Activated T-helper 1 cell treated with anti-CD3 and anti-CD28 coated beads, Interleukin-2, amount 50 U/mL, for 16 hours (primary cell): ENCODE data around the gene RXRA.

ENCODE experiments used
- DNase-seq, 2 donors: peaks; one replicate each; pipeline ENCODE4 v3.0.0-alpha.2; 2020; ENCODE audit warnings: low read depth in 1 of 2, low spot score in 1 of 2

Gene RXRA

DNA sequence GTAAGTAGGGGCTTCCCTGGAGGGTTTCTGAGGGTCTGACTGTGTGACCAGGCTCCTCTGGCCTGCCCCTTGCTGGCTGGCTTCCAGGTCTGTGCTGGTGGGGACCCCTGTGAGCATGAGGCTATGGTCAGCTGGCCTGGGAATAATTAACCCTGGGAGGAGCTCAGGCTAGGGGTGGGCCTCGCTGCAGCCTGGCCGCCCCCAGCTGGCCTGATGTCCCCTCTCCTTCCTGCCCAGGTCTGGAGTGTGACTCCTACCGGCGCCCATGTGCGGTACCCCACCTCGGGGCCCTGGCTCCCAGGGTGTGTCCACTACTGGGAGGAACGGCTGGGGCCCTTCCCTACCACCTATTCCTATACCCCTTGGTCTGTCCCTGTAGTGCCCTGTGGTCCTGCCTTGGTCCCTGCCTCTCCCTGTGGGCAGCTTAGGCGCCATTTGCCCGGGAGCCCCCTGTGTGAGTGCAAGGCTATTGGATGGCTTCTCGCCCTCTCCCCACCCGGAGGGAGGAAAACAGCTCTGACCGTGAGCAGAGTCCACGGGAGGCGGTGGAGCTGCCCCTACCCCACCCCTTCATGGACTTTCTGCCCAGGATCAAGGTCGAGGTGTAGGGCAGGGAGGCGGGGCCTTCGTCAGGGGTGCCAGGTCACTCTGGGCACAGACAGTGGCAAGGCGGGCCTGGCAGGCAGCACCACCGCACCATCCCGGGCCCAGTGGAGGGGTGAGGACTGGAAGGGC is 9.4 kb downstream of the RXRA start:
- no peak for DNase-seq

DNA sequence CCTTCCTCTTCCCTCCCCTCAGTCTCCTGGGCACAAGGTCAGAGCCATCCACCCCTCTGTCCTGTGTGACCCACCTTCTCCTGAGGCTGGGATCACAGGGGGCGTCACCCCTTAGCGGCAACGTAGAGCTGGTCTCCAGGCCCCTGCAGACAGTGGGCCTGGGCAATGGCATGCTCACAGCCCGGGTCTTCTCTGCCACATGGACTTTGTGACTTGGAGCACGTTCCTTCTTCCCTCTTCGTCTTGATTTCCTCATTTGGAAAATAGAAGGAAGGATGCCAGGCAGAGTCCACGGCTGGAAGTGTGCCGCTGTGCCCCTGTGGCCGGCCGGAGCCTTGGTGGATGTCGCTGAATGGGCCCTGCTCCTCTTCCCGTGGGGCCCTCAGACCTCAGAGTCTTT is 10.0 kb downstream of the RXRA start:
- no peak for DNase-seq

DNA sequence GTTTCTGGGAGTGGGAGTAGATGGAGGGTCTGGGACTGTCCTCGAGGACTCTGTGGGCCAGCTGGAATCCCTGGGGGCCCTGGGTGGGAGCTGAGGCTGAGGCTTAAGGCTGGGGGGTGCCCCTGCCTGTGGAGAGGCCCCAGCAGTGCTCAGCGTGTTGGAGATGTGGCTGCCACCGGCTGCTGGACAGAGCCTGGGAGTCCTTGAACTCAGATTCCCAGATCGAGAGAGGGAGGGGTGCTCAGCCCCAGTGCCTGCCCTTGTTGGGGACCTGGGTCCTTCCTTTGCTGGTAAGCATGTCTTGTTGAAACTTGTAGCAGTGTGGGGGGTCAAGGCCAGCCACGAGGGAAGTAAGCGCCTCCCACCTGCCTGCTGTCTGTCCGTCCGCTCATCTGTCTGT is 10.7 kb downstream of the RXRA start:
- DNase-seq, result no peak

DNA sequence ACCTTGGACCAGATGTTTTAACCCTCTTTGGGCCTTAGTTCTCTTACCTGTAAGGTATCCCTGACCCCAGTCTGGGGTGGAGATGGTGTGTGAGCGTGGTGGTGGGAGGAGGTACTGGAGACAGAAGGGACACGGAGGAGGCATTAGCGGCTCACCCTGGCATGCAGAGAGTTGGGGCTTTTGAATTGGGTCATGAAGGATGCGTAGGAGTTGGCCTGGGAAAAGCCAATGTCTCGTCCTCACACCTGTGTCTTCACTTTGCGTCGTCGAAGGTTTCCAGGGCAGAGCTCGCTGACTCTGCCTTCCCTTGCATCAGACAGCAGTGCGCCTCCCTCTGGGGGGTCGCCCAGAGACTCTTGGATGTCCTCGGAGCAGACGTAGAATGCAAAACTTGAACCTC is 11.2 kb downstream of the RXRA start:
- DNase-seq, result no peak

DNA sequence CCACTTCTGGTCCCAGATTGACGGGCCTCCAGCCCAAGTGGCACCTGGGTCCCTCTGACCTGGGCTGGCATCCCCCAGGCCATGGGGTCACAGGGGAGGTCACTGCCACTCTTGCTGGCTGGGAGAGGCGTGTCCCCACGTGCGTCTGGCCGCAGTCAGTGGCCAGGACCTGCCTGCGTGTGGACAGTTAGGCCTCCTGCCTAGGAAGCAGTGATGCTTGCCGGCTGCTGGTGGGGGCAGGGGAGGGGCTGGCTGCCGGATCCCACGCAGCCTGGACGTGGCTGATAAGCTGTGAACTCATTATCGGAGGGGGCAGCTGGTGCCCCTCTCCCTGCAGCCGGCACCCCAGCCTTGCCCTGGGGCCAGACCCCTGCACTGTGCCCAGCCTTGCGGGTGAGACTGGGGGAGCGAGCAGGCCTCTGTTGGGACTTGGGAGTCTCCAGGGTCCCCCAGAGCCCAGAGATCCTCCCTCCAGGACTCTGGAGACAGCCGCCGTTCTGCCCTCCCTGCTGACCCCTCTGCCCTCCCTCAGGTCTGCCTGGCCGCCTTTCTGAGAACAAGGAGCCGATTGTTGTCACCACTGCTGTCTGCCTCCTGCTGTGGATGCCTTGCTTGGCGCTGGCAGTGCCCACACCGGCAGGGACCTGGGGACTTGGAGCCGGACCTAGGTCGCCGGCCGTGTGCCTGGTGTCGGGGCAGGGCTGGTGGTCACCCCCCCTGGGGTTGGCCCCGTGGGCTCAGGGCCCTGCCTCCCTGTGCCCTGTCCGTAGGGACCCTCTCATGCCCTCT is 12.3 kb downstream of the RXRA start:
- DNase-seq, result no peak

DNA sequence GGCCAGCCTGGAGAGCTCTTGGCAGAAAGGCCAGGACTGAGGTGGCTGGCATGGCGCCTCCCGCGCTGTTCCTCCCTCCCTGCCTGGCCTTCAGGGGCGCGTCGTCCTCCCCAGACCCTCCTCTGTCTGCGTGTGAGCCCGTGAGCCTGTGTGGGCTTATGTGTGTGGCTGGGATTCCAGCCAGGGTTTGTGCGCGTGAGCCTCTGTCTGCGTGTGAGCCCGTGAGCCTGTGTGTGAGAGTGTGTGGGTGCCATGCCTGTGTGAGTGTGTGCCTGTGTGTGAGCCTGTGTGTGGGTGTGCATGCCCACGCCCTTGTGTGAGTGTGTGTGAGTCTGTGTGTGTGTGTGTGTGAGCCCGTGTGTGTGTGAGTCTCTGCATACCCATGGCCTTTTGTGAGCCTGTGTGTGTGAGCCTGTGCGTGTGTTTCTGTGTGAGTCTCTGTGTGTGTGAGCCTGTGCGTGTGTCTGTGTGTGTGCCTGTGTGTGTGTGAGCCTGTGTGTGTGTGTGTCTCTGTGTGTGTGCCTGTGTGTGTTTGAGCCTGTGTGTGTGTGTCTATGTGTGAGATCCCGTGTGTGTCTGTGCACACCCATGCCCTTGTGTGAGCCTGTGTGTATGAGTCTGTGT is 13.0 kb downstream of the RXRA start:
- DNase-seq, result no peak

DNA sequence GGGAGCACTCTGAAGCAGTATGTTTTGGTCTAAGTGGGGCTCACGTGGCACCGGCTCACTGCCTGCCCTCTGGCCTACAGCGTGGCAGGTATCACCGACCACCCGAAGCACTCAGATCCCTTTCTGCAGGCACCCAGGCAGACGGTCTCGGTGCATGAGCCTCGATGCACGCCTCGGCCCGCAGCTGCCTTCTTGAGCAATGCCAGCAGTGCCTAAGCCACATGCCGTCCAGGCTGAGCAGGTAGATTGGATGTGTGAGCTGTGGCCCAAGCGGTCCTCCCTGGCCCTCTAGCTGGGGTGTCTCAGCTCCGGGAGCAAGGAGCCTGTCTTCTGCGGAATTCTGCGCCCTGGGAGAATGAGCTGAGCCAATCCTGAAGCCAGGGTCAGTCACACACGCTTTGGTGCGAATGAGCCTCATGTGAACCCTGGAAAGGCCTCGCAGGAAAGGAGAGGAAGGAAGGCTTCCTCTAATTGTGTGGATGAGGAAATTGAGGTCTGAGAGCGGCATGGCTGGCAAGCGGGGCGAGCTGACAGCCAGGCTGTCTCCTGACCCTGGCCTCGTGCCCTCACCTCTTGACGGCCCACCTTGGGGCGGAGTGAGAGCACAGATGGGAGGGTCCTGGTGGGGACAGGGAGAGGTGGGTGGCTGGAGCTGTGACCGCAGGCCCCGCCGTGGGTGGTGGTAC is 14.4 kb downstream of the RXRA start:
- DNase-seq, result no peak

DNA sequence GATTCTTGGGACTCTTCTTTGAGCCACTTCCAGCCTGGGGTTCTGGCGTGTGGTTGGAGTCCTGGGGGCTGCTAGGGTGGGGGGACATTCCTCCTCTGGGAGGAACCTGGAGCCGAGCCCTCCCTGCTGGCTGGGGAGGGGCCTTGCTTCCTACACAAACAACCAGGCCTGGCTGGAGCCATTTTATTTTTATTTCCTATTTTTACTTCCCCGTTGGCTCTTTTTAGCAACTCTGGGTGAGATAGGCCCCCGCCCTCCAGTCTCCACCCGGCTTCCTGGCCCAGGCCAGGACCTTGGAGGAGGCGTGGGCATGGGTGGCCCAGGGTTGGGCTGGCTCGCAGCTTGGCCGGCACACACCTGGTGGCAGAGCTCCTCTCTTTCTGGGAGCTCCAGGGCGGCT is 15.1 kb downstream of the RXRA start:
- no peak for DNase-seq

DNA sequence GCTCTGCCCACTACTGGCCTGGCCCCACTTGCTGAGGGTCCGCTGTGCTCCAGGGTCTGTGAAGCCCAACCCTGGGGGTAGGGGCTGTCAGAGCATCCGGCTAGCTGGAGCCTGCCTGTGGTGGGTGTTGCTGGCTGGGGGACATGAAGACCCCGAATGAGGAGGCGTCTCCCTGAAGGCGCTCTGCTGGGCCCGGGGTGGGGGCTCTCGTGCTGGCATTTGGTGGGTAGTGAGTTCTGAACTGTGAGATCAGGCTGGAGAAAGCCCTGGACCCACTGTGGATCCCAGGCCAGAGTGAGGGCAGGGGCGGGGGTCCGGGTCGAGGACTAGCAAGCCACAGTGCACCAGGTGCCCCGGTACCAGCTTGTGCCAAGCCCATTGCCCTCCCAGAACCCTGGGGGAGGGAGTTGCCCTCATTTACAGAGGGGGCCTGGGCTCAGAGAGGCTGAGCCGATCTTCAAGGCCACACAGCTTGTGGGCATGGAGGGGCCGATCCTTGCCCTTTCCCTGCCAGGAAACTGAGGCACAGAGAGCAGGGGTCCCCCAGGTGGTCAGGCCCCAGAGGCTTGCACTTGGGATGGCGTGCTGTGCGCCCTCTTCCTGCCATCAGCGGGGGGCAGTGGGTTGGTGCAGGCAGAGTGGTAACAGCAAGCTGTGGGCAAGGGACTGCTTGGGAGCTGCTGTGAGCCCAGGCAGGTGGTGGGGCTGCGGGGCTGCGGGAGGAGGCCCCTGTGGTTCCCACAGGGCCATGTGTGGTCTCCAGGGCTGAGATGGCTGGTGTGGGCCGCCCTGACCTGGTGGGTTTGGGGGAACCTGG is 15.9 kb downstream of the RXRA start:
- no peak for DNase-seq

DNA sequence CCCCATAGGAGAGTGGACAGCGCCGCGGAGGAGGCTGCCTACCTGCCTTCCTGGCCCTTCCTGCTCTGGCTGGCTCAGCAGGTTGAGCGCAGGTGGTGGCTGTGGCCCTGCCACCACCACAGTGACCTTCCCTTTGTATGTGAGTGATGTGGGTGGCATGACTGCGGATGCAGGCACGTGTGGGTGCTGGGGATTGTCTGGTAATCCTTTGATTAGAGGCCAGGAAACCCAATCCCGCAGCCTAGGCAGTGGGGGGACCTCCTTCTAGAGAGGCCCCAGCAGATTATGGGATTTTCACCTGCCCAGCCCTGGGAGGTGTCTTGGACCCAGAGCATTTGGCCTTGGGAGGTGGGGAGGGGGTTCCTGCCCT is 16.5 kb downstream of the RXRA start:
- DNase-seq, result no peak

DNA sequence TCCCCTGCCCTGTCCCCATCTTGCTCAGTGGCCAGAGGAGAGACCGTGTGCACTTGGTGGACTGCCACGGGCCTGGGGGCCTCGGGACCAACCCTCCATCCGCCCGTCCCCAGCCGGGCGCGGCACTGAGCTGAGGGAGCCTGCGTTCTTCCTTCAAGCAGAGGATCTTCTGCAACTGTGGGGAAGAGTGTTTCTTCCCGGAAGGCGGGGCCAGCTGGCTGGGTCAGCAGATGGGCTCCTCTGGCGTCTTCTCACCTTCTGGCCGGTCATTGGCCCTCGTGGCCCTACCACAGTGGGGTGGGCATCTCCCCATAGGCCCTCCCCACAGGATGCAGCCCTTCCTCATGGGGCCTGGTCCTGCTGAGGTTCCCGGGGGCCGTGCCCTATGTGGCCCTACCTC is 17.4 kb downstream of the RXRA start:
- no peak for DNase-seq

DNA sequence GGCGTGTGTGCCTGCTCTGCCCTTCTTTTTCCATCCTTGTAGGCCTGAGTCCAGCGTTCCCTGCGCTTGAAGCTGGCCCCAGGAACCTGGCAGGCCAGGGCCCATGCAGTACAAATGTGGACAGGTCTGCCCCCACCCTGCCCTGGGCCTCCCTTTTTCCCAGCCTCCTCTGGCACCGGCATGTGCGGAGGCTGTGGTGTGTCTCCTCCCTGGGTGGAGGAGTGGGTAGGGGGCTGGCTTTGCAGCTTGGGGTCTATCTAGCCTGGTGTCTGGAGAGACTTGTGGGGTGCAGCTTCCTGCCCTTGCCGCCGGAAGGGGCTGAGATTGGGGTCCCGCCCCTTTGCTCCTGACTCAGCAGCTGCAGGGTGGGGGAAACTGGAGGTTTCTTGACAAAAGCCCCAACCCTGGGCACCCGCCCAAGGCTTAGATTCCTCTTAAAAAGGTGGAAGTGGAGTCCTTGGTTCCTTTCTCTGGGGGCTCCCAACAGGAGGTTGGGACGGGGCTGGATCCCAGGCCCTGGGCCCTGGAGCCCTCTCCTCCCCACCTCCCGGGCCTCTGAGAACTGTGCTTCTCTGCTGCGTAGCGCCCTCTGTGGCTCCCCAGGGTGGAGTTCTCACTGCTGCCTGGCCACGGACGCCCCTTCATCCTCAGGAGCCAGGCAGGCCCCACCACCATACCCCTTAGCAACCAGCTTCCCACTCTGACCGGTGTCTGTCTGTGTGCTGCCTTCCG is 18.0 kb downstream of the RXRA start:
- DNase-seq, result no peak

DNA sequence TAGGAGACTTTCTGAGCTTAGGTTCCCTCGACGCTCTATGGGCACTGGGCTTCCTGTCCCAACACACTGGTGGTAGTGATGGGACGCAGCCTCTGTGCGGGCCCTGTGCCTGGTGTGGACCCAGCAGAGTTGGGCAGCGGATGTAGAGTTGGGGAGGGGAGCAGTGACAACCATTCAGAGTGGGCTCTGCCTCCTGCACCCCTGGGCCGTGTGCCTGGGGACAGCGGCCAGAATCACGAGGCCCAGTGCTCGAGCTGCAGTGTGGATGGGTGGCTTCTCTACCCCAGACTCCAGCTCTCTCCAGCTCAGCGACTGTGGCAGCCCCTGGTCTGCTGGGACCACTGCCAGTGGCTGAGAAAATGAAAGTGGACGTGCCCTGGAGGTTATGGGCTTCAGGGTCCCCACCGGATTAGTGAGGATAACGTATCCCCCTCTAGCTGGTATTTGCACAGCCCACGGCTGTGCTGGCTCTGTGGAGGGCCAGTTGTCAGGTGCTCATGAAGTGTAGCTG is 18.6 kb downstream of the RXRA start:
- no peak for DNase-seq

DNA sequence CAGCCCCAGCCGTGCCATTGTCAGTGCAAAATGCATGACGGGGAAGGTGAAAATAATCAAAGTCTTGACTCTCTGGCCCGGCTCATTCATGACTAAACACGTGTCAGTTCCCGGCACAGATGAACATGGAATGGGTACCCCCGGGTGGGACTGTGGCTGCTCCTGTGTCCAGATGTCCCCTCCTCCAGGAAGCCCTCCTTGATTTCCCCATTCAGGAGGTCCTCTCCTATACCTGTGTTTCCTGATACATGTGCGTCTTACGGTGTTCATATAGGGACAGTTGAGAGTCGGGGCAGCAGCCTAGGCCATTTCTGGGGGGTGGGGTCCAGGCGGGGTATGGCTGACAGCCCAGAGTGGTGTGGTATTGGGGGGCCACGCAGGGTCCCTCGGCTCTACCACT is 19.5 kb downstream of the RXRA start:
- DNase-seq, result no peak

DNA sequence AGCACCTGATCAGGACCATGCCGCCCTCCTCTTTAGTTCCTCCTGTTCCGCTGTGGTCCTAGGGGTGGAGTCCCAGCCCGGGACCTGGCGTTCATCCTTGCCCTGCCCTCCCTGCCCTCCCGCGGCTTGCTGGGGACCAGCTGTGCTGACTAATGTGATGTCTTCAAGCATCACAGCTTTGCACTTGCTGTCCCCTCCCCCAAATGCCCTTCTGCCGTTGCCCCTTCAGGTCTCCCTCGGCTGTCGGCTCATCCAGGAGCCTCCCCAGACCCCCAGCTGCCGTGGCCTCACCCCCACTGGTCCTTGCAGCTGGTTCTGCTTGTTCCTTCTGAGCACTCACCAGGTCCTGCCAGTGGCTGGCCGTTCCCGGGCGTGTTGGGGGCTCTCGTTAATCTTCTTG is 19.9 kb downstream of the RXRA start:
- no peak for DNase-seq

DNA sequence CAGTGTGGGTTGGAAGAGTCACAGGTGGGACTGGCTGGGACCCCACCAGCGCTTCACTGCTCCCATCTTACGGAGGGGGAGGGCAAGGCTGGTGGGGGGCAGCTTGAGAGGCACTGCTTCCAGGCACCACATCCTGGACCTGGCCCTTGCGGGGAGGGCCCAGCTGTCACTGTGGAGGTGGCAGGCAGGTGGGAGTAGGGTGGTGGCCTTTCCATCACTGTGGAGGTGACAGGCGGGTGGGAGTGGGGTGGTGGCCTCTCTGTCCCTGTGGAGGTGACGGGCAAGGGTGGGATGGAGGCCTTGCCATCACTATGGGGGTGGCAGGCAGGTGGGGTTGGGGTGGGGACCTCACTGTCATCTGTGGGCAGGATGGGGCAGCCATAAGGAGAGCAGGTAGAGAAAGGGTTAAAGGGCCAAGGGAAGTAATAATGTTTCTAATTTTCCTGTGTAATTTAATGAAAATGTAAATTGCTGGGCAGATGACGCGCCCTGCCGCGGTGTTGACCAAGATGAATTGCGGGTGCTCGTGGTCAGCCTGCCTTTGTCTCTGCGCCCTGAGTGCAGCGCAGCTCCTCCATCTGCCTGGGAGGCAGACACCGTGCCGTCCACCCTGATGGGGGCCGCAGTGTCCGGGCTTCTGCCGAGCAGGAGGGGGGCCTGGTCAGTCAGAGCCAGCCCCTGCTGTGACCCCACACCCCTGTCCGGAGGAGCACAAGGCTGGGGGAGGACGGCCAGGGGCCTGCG is 20.8 kb downstream of the RXRA start:
- no peak for DNase-seq

DNA sequence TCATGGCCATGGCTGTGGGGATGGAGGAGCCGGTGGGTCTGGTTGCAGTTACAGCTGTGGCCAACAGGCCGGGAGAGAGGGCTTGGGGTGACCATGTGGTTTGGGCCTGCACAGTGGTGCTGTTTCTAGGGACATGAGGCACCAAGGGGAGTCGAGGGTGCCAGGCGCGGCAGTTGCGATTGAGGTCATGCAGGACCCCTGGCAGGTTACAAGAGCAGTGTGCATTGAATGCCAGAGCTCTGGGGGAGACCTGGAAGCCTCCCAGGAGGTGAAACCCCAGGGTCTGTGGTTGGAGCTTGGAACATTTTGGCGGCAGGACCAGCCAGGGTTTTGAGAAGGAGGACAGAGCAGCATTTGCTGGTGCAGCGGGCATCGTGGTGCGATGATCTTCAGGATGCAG is 21.7 kb downstream of the RXRA start:
- no peak for DNase-seq

DNA sequence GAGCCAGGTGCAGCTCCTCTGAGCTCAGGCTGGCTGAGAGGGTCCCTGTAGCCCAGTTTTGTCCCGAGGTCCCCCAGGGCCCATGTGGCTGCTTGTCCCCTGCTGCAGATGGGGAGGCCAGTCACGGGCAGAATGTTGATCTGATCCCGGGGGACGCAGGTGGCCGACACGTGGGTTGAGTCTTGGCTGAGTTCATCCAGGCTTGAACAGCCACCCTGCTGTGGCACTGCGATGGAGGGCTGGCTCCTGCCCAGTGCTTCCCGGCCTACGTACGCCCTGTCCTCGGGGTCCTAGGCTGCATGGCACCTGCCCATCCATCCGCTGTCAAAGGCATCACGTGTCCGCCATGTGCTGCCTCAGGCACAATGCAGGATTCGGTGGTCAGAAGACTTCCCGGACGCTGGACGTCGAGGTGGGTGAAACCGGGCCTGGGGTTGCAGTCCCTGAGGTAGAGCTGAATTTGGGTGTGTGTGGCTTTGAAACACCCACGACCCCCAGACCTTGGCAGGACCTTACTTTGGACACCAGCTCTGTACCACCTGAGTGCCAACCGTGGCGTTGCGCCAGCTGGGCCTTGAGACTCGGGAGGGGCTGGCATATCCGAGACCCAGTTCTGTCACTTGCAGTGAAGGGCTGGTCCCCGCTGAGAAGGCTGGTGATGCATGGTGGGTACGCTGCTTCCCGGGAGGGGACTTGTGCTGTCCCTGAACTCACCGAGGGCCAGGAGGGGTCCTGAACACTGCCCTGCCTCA is 22.3 kb downstream of the RXRA start:
- no peak for DNase-seq

DNA sequence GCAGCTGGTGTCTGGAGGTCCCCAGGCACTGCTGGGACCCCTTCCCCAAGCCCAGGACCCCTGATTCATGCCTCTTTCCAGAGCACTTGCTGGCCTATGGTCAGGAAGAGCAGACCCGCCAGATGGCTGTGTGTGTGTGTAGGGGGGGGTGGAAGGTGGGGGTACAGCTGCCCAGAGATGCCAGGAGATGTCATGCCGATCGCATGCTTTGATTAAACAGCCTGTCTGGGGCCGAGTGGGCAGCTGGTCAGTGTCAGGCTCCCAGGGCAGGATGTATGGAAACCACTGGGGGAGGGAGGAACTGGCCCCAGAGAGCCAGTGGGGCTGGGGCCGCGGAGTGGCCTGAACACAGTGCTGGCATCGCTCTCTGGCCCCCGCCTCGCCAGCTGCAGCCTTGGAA is 23.7 kb downstream of the RXRA start:
- DNase-seq, result no peak
